Liver (tissue), 9 donors: ENCODE measurements around the gene SHB. TPM values are rescaled to one million over a fixed set of nuclear protein-coding genes. Genes with fewer than 3 reads are reported as not detected.
A peak's percentile ranks its signal among the peaks of the same experiment; 100 is the strongest.

Experiments used
- DNase-seq: peaks from one replicate; pipeline ENCODE4 v3.0.0-alpha.2; 2017; ENCODE audit warnings: low spot score
- H3K27ac ChIP-seq, 2 donors: one replicate each; pipeline ENCODE4 v1.7.0; 2013; ENCODE audit warnings: inconsistent platforms in 2 of 2, low read length in 2 of 2, control low read depth in 1 of 2, low read depth in 1 of 2, mild to moderate bottlenecking in 1 of 2
- H3K27me3 ChIP-seq, 4 donors: one replicate each; pipeline versions ENCODE4 v1.6.1 to v1.7.0; 2013; ENCODE audit warnings: low read length in 3 of 4, inconsistent platforms in 1 of 4, mild to moderate bottlenecking in 1 of 4, moderate library complexity in 1 of 4; ENCODE audit not compliant: control insufficient read depth in 4 of 4, insufficient read depth in 4 of 4
- H3K36me3 ChIP-seq, 4 donors: one replicate each; pipeline versions ENCODE4 v1.6.1 to v1.7.0; 2013; ENCODE audit warnings: low read length in 3 of 4, mild to moderate bottlenecking in 3 of 4, low read depth in 1 of 4, moderate library complexity in 1 of 4; ENCODE audit not compliant: control insufficient read depth in 4 of 4, insufficient read depth in 3 of 4
- H3K4me1 ChIP-seq, 4 donors: one replicate each; pipeline versions ENCODE4 v1.6.1 to v1.7.0; 2013; ENCODE audit warnings: low read length in 3 of 4, mild to moderate bottlenecking in 3 of 4, moderate library complexity in 1 of 4; ENCODE audit not compliant: control insufficient read depth in 4 of 4, insufficient read depth in 4 of 4
- H3K4me3 ChIP-seq, 3 donors: one replicate each; pipeline versions ENCODE4 v1.6.1 to v1.7.0; 2013; ENCODE audit warnings: low read length in 3 of 3, control low read depth in 1 of 3, low read depth in 1 of 3, mild to moderate bottlenecking in 1 of 3
- H3K9ac ChIP-seq, 2 donors: one replicate each; pipeline ENCODE4 v1.7.0; 2013; ENCODE audit warnings: low read length in 2 of 2, mild to moderate bottlenecking in 2 of 2, moderate library complexity in 2 of 2, control low read depth in 1 of 2, low read depth in 1 of 2
- H3K9me3 ChIP-seq, 4 donors: one replicate each; pipeline versions ENCODE4 v1.6.1 to v1.7.0; 2013; ENCODE audit warnings: low read length in 3 of 4; ENCODE audit not compliant: control insufficient read depth in 4 of 4
- CTCF ChIP-seq: fragments of 150-350 bp; IDR thresholded peaks from 2 replicates; pipeline ENCODE4 v1.5.1; 2017; ENCODE audit warnings: improper control_type of control experiment, low read depth, low read length; ENCODE audit not compliant: missing input control
- EGR1 ChIP-seq, 2 donors: IDR thresholded peaks; 2 replicates each; pipeline ENCODE4 v1.6.1; 2016 to 2018; ENCODE audit warnings: antibody characterized with exemption in 2 of 2, low read depth in 2 of 2
- FOXA1 ChIP-seq: IDR thresholded peaks from 2 replicates; pipeline ENCODE4 v1.6.1; 2016; ENCODE audit warnings: antibody characterized with exemption
- FOXA2 ChIP-seq: IDR thresholded peaks from 2 replicates; pipeline ENCODE4 v1.6.1; 2016; ENCODE audit warnings: antibody characterized with exemption
- GABPA ChIP-seq, 2 donors: IDR thresholded peaks in 1 of 2; conservative IDR thresholded peaks in 1 of 2; 2 replicates each; pipeline ENCODE4 v1.6.1; 2016; ENCODE audit warnings: antibody characterized with exemption in 2 of 2, mild to moderate bottlenecking in 1 of 2, moderate library complexity in 1 of 2
- HNF4A ChIP-seq, 2 donors: conservative IDR thresholded peaks; 2 replicates each; pipeline ENCODE4 v1.6.1; 2016; ENCODE audit warnings: antibody characterized with exemption in 2 of 2, mild to moderate bottlenecking in 2 of 2
- HNF4G ChIP-seq: IDR thresholded peaks from 2 replicates; pipeline ENCODE4 v1.6.1; 2016; ENCODE audit warnings: antibody characterized with exemption
- JUND ChIP-seq, 2 donors: IDR thresholded peaks; 2 replicates each; pipeline ENCODE4 v1.6.1; 2016; ENCODE audit warnings: antibody characterized with exemption in 2 of 2
- MAX ChIP-seq: IDR thresholded peaks from 2 replicates; pipeline ENCODE4 v1.6.1; 2016; ENCODE audit warnings: antibody characterized with exemption
- NR2F2 ChIP-seq: IDR thresholded peaks from 2 replicates; pipeline ENCODE4 v1.6.1; 2016; ENCODE audit warnings: antibody characterized with exemption
- RAD21 ChIP-seq, 2 donors: IDR thresholded peaks; 2 replicates each; pipeline ENCODE4 v1.6.1; 2016; ENCODE audit warnings: antibody characterized with exemption in 2 of 2, mild to moderate bottlenecking in 2 of 2
- REST ChIP-seq: IDR thresholded peaks from 2 replicates; pipeline ENCODE4 v1.6.1; 2016; ENCODE audit warnings: antibody characterized with exemption, mild to moderate bottlenecking
- RXRA ChIP-seq, 2 donors: IDR thresholded peaks; 2 replicates each; pipeline ENCODE4 v1.6.1; 2017 to 2018; ENCODE audit warnings: antibody characterized with exemption in 2 of 2, mild to moderate bottlenecking in 1 of 2
- SP1 ChIP-seq: IDR thresholded peaks from 2 replicates; pipeline ENCODE4 v1.6.1; 2018; ENCODE audit warnings: antibody characterized with exemption, mild to moderate bottlenecking
- TAF1 ChIP-seq: conservative IDR thresholded peaks from 2 replicates; pipeline ENCODE4 v1.6.1; 2016; ENCODE audit warnings: antibody characterized with exemption, mild to moderate bottlenecking
- YY1 ChIP-seq: IDR thresholded peaks from 2 replicates; pipeline ENCODE4 v1.6.1; 2016; ENCODE audit warnings: antibody characterized with exemption, mild to moderate bottlenecking
- ZBTB33 ChIP-seq: IDR thresholded peaks from 2 replicates; pipeline ENCODE4 v1.6.1; 2016; ENCODE audit warnings: antibody characterized with exemption
- WGBS: extraction: QIAGEN DNeasy Blood & Tissue Kit; methylation state at CpG from one replicate; pipeline ENCODE4 v1.1.7; 2013; 5-methylcytosine and 5-hydroxymethylcytosine counted together
- polyA plus RNA-seq, 2 donors: library from polyadenylated mRNA; stranded (reverse) in 1 of 2; unstranded in 1 of 2; fragments of 200-250 nt in 1 of 2; fragments of >200 nt in 1 of 2; fragmentation: Nextera tagmentation in 1 of 2; extraction: Ambion mirVana in 1 of 2; gene quantifications; one replicate each; pipeline versions ENCODE4 v1.2.1 to v1.2.3, GENCODE V29; 2013 to 2015
- total RNA-seq, 2 donors: library from RNA; depleted of rRNA; stranded (reverse); fragments of >200 nt; gene quantifications; one replicate each; pipeline ENCODE4 v1.2.3, GENCODE V29; 2014
- TF ChIP-seq, protein P1 (sequence below): IDR thresholded peaks from 2 replicates; pipeline ENCODE4 v1.6.1; 2016; ENCODE audit warnings: antibody characterized with exemption
- donor health status: healthy.
- donor health status: healthy.
- donor health status: healthy.
- donor health status: healthy.
- donor health status: healthy.

Gene SHB
- total and polyA plus RNA-seq, 4 donors: 3.4 to 17.3 (median 7.0) TPM

DNA sequence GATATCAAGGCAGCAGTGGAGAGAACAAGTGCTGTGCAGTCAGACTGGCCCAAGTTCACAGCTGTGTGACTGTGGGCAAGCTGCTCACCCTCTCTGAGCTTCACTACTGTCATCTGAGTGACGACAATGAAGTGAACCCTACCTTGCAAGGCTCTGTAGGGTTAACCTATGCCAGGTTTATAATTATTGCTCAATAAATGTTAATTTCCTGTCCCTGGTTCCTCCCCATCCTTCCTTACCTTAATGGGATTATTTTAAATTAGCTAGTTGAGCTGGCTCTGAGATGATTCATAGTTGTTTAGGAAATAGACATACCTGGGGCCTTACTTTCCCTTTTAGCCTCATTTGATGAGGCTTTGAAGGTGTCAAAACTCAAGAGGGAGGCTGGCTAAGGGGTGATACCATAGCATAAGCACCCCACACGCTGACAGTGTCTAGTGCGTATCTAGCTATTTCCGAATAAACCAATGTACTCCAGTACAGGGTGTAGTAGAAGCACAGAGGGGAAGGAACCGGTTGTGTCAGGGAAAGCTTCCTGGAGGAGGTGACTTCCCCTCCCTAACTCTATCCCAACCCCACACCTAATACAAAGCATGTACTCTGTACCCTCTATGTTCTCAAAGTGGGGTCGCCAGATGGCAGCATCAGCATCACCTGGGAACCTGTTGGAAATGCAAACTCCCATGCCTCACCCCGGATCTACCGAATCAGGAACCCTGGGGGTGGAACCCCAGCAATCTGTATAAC, 101.8 kb downstream of the SHB start:
- WGBS: 90% methylated on average over 8 of the region's 8 CpGs
- peak overlapping the region; percentile 27 to 47 for H3K27ac ChIP-seq
- no peaks in the 10 kb centered on the region for H3K27me3 ChIP-seq
- H3K9ac ChIP-seq: no peak overlapping the region
- H3K36me3 ChIP-seq: peaks cover 0 to 13% (median 11%) of the 10 kb centered on the region in 4 donors
- DNase-seq: no peak
- peaks cover 11 to 46% (median 26%) of the 10 kb centered on the region in 4 donors for H3K4me1 ChIP-seq
- no peak overlapping the region for H3K4me3 ChIP-seq
- H3K9me3 ChIP-seq: no peaks in the 10 kb centered on the region
- TF ChIP-seq GABPA (IDR thresholded peaks at IDR 0.05 in 1 of 2, conservative IDR thresholded peaks at IDR 0.05 in 1 of 2) (no peak), MAX (no peak), ZBTB33 (no peak), JUND (IDR thresholded peaks at IDR 0.05) (no peak), FOXA1 (no peak), TAF1 (no peak), REST (no peak), EGR1 (IDR thresholded peaks at IDR 0.05; ENCODE audit: low read depth in 2 of 2) (no peak), SP1 (no peak), NR2F2 (no peak), RXRA (IDR thresholded peaks at IDR 0.05) (no peak), HNF4A (conservative IDR thresholded peaks at IDR 0.05) (no peak), RAD21 (IDR thresholded peaks at IDR 0.05) (no peak), FOXA2 (no peak), HNF4G (no peak), YY1 (no peak), CTCF (no peak)
- TF ChIP-seq, protein P1, sequence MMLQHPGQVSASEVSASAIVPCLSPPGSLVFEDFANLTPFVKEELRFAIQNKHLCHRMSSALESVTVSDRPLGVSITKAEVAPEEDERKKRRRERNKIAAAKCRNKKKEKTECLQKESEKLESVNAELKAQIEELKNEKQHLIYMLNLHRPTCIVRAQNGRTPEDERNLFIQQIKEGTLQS: no peak
